Right hindlimb (tissue), 1 donor: Measurements from ENCODE around the gene CORO2B.

Experiments
- DNase-seq: peaks from one replicate; pipeline ENCODE4 v3.0.0-alpha.2; 2018

Gene CORO2B

DNA sequence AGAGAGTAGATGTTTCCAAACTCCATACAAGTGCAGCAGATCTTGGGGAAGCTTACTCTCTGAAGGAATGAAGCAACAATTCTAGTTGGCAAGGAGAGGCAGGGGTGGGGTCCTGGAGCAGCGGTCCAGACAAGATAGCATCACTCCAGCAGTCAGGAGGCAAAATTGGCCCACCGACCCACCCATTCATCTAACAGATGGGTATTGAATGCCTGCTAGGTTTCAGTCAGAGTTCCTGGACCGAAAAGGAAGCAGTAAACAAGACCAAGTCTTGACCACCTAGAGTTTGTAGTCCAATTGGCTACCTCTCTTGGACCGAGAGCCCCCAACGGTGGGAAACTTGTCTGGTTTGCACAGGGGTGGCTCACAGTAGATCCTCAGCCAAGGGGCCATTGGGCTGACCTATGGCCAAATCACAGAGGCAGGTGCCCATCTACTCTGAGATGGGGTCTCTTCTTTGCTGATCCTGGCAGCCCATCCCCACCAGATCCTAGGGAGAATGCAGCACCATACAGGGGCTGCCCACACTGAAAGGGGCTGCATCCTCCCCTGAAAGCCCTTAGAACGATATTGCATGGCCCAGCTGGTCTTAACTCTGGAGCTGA is 74.3 kb downstream of the CORO2B start:
- no peak for DNase-seq

DNA sequence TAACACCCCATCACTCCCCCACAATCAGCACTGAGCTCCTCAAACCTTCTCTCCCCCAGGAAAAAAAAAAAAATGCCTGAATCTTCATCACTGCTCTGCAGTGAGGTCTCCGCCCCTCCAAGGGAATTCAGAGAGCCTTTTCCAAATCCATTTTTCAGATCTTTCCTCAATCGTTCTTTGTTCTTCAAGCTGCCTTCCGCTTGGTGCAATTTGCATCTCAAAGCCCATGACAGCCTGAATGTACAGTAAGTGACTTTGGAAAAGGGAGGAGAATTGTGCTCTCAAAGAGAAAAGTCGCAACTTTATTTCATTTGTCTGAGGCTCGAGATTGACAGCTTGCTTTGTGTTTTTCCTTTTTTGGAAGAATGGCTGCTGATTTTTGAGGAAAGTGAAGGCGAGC is 75.0 kb downstream of the CORO2B start:
- DNase-seq = no peak

DNA sequence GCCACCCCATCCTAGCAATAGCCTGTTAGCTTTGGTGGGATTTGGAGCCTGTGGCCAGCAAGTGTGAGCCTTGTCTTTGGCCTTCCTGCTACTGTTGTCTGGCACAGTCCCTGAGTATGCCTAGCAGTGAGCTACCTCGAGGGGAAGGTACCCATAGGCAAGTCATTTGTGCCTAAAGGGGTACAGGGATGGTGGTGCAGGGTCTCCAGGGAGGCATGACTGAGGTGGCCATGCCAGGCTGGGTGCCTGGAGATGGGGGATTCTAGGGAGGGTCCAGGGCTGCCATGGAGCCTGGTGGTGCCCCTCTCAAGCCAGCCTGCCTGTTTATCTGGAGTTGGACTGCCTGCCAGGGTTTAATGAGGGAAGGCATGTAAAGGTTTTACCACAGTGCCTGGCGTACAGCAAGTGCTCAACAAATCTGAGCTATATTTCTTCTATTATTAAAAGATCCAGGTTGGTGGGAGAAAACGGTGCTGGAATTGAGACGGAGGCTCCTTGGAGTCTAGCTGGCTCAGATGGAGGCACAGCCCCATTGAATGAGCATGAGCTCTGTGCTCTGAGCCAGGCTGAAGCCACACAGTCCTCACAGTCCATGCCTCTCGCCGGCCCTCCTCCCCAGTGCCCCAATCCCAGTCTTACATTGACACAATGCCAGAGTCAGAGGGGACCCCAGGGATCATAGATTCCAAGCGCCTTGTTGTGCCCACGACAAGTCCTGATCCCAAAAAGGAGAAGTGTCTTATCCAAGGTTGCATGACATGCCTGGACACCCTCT is 76.2 kb downstream of the CORO2B start:
- no peak for DNase-seq

DNA sequence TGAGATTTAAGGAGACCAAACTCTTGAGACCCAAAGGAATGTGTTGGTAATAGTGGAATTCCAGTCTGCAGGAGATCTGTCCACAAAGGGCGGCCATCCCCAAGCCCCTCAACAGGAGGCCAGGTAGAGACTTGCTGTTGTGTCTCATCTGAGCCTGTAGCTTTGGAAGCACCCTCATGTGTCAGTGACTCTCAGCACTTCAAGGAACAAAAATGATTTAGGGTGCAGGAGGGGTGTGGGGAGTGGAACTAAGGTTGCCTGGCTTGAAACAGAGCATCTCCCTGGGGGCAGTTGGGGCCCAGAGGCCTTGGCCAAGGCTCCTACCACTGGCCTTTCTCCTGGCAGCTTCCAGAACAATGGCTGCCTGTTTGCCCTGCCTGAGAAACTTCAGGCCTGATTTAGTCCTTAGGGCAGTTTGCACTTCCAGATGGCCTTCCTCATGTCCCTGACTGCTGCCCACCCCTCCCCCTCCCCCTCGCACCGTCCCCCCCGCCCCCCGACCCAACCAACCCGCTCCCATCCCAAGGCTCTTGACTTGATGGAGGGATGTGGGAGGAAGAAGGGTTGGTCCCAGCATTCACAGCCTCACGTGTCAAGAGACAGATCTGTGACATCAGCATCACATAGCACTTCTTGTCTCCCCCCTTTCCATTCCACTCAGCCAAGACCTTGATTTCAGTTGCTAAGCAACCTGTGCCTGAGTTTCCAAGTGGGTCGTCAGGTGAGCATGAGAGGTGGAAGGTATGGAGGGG is 77.1 kb downstream of the CORO2B start:
- no peak for DNase-seq

DNA sequence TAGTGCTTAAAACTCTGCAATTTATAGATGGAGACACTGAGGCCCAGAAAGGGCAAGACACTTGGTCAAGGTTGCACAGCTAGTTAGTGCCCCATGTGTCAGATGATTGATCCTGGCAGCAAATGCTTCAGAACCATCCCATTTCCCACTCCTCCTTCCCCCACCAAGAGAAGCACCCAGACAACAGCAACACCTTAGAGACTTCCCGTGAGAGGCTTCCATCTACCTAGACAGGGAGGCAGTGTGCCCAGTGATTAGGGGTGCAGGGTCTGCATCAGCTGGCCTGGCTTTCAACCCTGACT is 77.6 kb downstream of the CORO2B start:
- DNase-seq = no peak

DNA sequence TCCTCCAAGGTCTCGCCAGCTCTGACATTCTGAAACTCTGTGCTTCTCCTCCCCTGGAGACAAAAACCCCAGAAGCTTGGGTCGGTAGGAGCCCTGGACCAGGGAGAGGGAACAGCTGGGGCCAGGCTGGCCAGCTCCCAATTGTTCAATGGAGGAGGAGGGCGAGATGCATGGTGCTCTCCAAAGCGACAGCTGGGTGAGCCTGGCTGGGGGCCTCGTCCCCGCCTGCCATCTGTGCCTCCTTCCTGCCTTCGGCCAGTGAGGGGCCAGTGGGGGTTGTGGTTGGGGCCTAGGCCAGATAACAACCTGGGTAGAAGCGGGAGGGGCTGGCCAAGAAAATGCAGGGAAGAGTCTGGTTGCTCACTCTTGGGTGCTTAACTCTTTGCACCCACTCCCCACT is 79.4 kb downstream of the CORO2B start:
- DNase-seq = peak; percentile 71

DNA sequence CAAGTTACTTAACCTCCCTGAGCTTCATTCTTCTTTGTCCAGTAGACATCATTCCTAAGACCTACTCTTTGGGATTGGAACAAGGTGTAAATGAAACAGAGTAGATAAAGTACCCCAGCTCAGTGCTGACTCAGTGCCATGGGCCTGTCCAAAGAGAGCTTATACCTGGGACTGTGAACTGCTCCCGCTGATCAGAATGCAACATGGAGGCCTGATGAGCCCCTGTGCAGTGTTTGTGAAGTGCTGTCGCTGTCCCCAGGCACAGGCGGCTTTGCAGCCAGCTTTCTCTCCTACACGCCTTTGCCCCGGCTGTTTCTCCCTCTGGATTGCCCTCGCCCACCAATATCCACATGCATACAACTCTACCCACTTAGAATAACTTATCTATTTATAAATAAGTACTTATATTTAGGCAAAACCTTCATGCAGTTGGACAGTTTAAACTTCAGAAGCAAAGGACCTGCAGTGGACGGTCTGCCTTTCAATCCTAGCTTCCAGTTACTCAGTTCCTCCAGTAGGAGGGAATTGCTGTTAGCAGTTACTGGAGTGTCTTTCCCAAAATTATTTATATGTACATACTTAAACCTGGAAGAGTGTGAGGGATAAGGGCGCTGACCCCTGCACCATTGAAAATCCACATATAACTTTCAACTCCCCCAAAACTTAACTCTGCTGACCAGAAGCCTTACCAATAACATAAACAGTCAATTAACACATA is 80.0 kb downstream of the CORO2B start:
- no peak for DNase-seq

DNA sequence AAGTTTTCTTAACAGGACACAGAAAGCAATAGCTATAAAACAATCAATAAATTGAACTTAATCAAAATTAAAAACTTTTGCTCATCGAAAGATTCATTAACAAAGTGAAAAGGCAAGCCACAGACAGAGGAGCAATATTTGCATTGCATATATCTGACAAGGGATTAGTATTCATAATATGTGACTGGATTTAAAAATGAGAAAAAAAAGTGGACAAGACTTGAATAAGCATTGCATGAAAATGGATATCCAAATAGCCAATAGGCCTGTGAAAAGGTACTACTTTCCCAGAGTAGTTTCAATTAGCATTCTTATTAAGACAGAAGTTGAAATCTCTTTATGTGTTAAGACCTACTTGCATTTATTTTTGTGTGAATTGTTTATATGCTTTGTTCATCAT is 84.7 kb downstream of the CORO2B start:
- DNase-seq = no peak

DNA sequence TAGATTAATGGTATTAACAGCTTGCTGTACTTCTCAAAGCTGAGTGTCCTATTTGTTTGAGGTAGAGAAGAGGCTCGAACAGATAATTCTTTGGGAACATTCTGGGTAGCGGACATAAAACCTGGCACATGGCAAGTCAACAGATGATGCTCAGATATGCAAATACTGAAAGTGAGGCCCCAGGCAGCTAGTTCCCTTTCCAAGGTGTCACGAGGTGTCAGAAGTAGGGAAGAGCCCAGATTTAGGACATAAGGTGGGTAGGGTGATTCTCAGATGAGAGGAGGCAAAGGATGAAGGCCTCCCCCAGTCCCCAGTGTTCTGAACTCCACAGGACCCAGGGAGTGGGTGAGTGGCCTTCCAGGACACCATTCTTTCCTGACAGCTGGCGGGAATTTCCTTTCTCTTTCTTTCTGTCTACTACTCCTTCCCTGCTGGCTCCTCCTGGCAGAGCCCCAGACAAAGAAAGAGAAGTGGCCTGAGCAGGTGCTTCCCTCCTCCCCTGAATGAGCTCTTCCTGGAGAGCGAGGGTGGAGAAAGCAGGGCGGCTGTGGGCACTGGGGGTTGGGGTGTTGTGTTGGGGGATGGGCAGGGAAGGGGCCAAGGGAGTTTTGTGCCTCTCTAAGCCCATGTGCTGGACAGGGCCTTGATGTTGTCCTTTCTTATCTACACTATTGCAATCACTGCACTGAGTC is 87.5 kb downstream of the CORO2B start:
- no peak for DNase-seq

DNA sequence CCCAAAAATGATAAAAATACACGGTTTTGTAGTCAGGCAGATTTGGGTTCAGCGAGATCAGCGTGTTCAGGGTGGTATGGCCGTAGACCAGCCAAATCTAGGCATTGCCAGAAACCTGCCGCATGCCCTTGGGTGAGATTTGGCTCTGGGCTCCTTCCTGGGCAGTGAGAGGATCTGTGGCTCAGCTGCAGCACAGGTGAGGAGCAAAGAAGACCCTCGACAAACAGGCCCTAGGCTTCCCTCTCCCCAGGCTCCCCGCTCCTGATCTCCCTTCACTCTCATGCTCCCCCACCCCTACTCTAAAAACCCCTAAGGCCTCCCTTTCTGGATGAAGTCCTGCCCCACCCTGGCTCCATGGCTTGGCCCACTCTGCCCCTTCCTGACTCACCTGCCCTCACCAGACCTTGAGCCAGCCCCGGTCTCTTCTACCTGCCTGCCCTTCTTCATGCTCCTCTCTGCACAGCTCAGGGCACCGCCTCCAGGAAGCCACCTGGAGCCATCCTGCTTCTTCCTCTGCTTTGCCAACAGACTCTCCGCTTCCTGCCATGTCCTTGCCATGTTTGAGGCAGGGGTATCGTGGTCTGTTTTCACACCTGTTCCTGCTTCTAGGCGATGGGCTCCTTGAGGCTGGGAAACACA is 88.1 kb downstream of the CORO2B start:
- DNase-seq = no peak

DNA sequence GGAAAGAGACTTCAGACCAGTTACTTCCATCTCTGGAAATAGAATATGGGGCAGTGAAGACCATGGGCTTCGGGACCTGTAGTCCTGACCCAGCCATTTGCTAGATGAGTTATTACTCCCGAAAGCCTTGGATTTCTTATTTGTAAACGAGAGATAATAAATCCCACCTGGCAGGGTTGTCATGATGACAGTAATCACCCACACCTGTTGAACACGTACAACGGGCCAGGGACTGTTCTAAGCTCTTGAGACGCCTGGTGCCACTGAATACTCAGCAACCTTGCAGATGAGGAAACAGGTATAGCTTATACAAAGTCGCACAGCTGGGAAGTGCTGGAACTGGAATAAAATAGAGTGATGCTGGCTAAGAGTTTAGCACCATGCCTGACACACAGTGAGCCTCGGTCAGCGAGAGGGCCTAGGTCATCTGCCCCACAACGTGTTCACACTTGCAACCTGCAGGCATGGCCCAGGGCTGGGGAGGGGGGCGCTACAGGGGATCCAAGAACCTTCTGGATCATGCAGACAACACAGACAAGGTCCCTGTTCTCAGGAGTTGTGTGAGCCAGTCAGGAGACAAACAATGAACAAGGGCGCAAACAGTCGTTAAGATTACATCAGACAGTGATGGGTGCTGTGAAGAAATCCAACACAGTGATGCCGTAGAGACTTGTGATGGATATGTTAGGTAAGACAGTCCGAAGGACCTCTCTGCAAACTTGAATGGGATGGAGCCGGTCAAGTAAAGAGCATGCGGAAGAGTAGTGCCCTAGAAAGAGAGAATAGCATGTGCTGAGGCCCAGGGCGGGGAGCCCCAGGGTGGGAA is 89.2 kb downstream of the CORO2B start:
- no peak for DNase-seq

DNA sequence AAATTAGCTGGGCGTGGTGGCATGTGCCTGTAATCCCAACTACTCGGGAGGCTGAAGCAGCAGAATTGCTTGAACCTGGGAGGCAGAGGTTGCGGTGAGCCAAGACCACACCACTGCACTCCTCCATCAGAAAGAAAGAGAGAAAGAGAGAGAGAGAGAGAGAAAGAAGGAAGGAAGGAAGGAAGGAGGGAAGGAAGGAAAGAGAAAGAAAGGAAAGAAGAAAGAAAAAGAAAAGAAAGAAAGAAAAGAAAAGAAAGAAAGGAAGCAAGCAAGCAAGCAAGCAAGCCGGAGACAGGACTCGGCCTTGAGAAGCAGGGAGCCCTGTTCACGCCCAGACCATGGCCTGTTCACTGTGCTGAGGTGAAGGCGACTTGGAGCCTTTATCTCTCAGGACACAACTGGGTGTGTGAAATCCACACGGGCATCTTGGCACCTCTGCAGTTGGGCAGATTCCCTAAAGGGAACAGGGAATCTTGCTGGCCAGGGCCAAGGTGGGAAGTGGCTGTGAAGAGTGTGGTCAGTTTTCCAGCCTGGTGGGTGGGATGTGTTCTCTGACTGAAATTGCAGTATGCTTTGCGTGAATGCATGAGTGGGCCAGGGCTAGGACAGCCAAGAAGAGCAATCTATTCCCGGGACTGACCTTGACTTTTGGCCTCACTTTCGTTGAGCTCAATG is 90.3 kb downstream of the CORO2B start:
- no peak for DNase-seq

DNA sequence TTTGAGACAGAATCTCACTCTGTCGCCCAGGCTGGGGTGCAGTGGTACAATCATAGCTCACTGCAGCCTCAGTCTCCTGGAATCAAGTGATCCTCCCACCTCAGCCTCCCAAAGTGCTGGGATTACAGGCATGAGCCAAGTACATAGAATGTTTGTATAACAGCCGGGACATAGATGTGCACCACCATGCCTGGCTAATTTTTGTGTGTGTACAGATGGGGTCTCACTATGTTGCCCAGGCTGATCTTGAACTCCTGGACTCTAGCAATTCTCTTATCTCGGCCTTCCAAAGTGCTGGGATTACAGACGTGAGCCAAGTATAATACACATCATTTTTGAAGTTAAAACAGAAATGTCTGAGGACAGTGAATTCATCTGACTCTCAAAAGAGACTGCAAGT is 93.5 kb downstream of the CORO2B start:
- DNase-seq = no peak

DNA sequence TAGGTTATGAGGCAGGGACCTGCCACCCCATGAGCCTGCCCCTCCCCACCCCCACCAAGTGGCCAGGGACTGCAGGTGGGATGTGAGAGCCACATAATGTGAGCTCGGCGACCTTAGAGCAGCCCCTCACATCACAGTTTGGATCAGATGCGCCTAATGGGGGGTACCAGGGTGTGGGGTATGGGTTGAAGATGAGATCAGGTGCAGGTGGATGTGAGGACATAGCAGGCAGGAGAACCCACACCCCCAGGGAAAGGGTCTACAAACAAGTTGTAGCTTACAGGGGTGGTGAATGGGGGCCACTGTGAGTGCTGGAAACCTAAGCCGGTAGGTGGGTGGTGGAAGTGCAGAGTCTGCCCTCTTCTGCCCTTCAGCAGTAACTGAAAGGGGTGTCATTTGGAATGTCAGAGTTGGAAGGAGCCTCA is 94.0 kb downstream of the CORO2B start:
- DNase-seq = no peak

DNA sequence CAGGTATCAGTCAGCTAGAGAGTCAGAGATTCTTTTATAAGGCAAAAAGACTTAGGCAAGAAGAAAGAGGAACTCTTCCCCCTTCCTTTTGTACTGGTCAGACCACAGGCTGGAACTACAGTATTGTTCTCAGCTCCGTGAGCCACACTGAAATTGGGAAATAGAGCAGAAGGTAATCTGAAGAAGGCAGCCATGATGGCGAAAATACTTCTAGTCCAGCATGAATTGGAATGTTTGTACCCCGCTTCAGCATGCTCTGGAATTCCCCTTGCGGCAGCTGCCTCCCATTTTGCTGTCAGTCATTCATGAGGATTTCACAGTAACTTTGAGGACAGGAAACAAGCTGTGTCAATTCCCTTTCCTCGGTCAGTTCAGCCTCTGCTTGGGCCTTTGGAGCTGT is 96.2 kb downstream of the CORO2B start:
- no peak for DNase-seq

DNA sequence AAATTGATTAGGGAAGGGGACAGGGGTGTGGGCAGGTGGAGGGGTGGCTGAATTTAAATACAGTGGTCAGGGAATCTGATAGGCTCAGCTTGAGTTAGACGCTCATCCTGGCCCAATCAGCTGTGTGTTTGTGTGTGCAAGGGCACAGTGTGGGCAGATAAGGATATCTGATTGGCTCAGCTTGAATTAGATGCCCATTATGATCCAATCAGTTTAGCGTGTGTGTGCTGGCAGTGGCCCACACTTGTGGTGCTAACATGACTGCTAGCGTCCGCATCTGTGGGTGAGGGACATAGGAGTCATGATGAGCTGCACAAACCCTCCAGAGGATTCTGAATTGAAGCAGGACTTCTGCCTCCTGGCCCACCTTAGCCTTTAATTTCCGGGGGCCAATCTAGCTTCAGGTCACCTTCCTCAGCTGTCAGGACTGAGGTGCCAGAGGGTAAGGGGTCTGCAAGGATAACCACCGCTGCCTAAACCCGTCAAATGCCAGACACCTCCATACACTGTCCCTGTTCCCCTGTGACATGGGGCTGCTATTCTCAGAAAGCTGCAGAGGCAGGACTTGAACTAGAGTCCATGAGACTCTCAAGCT is 97.3 kb downstream of the CORO2B start:
- DNase-seq = no peak

DNA sequence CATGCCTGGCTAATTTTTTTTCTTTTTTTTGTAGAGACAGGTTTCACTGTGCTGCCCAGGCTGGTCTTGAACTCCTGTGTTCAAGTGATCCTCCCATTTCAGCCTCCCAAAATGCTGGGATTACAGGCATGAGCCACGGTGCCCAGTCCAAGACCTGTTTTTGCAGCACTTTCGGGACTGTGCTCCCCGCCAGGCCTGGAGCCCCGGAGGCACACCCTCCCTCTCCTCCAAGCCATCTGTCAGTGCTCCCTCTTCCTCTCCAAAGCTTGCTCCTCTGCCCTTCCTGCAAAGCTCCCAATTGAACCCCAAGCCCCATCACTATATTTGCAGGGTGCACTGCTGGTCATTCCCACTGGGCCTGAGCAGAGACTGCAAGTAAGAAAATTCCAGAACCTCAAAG is 98.1 kb downstream of the CORO2B start:
- no peak for DNase-seq

DNA sequence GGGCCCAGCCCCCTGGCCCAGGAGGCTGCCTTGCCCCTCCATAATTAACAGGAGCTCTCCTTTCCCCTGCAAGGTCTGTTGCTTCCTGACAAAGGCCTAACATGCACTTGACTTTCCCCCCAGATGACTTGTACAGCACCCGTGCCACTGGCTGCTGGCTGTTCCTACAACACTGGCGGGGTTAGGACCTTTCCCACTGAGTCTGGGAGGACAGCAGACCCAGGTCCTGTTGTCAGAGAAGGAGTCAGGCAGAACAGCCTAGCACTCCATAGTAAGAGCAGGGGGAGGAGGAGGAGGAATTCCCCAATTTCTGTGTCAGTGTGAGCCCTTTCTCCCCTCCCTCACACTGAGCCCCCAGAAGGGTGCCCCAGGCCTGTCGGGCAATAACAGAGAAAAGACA is 99.2 kb downstream of the CORO2B start:
- no peak for DNase-seq

DNA sequence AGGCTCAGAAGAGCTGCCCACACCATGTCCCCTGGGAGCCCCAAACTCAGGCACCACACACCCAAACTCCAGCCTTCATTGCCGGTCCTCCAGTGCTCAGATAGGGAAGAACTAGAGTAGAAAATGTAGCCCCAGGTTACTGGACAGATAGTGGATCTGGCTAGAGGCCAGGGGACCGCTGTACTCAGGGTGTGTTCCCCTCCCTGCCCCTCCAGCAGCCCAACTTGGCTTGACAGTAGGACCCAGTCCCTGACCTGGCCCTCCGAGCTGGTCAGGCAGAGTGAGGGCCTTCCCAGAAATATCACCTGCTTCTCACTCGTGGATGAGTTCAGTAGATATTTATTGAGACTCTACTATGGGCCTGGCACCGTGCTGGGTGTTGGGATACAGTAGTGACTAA is 100.0 kb downstream of the CORO2B start:
- no peak for DNase-seq

DNA sequence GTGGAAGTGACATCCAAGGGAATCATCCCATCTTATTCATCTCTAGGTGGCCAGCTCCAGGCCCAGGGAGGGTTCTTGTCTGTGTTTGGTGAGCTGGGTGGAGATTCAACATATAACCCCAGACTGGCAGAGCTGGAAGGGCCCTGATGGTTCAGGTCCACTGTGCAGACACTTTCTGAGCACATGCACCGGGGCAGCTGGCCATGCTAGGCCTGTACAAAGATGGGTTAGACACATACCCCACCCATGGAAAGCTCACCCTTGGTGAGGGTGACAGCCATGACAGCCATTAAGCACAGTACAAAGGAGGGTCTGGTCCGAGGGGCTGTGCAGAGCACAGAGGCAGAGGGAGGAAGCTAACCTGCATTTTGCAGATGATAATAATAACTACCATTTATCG is 100.4 kb downstream of the CORO2B start:
- no peak for DNase-seq

DNA sequence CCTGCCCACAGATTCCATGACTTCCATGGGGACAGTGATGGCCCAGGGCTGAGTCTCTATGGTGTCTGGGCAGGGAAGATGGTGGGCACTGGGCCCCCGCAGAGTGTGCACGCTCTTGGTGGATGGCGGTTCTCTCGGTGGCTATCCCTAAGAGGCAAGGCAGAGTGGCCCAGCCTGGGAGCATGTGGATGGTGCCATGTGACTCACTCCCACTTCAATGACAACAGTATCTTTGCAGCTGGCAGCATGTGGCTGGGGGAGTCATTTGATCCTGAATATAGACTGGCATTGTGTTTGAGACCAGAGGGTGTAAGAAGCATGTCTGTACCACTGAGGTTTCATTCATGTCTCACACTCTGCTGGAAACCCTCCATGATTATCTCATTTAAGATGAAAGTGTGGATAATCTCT is 101.2 kb downstream of the CORO2B start:
- DNase-seq = no peak
